Measurements from ENCODE around the gene ADAMTSL1. TPM values are rescaled to one million over a fixed set of nuclear protein-coding genes. Genes with fewer than 3 reads are reported as not detected.

Gene ADAMTSL1
- total RNA-seq, 2 donors from 2014 or later = 3.4 to 3.8 TPM

DNA sequence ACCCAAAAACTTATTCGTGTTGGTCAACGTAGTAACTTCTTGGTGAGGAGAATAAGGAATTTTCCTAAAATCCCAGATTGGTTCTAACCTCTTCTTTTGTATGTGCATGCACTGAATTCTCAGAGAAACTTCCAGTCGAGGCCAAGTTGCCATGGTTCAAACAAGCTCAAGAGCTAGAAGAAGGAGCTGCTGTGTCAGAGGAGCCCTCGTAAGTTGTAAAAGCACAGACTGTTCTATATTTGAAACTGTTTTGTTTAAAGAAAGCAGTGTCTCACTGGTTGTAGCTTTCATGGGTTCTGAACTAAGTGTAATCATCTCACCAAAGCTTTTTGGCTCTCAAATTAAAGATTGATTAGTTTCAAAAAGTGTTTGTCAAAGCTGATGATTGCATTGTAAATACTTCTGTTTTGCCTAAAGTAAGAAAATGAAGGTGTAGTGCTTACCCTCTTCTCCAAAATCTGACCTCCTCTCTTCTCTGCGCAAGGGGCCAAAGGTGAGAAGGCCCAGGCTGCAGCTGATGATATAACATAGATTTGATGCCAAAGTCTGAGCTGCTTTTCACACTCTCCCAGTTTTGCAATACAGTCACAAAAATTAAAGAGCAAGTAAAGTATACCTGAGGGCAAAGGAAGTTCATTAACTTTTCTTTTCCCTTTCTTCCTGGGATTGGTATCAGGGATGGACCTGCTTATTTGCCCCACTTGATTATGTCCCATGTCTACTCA lies 210.8 kb downstream of the ADAMTSL1 start:
- Histone ChIP-seq H3K4me1 (no peaks in the 10 kb centered on the region), H3K36me3 (no peaks in the 10 kb centered on the region), H3K4me3 (no peak overlapping the region), H3K27ac (no peak overlapping the region), H3K27me3 (no peaks in the 10 kb centered on the region), H3K9me3 (no peaks in the 10 kb centered on the region)
- no peak for DNase-seq (ENCODE audit: low spot score)
- TF ChIP-seq, protein P1, sequence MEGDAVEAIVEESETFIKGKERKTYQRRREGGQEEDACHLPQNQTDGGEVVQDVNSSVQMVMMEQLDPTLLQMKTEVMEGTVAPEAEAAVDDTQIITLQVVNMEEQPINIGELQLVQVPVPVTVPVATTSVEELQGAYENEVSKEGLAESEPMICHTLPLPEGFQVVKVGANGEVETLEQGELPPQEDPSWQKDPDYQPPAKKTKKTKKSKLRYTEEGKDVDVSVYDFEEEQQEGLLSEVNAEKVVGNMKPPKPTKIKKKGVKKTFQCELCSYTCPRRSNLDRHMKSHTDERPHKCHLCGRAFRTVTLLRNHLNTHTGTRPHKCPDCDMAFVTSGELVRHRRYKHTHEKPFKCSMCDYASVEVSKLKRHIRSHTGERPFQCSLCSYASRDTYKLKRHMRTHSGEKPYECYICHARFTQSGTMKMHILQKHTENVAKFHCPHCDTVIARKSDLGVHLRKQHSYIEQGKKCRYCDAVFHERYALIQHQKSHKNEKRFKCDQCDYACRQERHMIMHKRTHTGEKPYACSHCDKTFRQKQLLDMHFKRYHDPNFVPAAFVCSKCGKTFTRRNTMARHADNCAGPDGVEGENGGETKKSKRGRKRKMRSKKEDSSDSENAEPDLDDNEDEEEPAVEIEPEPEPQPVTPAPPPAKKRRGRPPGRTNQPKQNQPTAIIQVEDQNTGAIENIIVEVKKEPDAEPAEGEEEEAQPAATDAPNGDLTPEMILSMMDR (IDR thresholded peaks at IDR 0.05) = no peak

DNA sequence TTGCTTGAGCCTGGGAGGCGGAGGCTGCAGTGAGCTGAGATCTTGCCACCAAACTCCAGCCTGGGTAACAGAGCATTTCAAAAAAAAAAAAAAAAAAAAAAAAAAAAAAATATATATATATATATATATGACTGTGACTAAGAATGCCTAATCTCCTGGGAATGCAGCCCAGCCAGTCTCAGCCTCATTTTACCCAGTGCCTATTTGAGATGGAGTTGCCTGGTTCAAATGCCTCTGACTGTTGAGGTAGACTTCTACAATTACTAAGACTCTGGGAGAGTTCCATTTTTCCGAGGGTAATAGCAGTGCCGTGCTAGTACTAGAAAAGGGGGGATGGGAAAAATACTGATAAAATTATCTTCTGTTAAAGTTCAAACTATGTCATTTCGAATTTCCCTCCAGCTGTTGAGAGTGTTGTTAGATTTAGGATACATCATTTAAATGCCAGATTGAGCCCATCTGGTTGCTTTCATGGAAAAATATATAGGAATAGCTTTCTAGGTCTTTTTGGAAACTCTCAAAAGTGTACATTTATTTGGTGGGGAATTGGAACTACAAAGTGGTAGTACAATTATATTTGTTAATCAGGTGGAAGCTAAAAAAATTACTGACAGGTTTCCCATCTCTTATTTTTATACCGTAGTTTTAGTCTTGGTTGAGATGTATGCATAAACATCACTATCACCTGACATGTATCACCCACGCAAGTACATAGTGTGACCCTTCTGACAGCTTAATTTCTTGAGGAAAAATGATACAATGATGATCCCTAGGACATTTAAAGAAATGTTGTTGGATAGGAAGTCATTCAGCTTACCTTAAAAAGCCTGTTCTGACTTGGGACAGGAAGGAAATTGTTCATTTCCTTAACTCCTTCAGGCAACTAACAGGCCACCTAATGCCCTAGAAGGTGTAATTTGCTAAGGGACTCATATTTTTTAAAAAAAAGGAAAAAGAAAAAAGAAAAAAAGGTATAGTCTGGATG lies 214.9 kb downstream of the ADAMTSL1 start:
- DNase-seq (ENCODE audit: low spot score) = no peak
- Histone ChIP-seq H3K27me3 (no peaks in the 10 kb centered on the region), H3K4me3 (no peak overlapping the region), H3K9me3 (no peaks in the 10 kb centered on the region), H3K4me1 (no peaks in the 10 kb centered on the region), H3K27ac (no peak overlapping the region), H3K36me3 (no peaks in the 10 kb centered on the region)
- TF ChIP-seq, protein P1 (IDR thresholded peaks at IDR 0.05) = no peak

DNA sequence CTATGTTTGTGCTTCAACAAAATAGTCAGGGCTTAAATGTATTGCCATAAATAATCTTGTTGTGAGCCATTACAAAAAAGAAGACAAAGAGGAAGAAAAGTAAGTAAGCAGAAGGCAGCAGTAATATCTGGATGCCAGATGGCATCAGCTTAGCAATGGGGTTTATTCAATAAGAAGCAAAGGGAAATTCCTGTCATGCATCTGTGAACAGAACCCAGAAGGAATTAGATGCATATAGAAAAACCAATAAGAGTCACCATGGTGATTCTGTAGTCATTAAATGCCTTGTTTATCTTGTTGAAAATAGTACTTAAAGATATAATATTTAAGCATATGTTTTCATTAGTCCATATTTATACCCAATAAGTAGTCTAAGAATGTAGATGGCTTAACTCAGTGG lies 216.0 kb downstream of the ADAMTSL1 start:
- DNase-seq (ENCODE audit: low spot score) = no peak
- no peaks in the 10 kb centered on the region for H3K27me3 ChIP-seq
- peaks cover 0 to 3% of the 10 kb centered on the region in 2 donors for H3K9me3 ChIP-seq
- no peaks in the 10 kb centered on the region for H3K4me1 ChIP-seq
- no peak overlapping the region for H3K27ac ChIP-seq
- TF ChIP-seq, protein P1 (IDR thresholded peaks at IDR 0.05) = no peak
- H3K4me3 ChIP-seq = no peak overlapping the region
- no peaks in the 10 kb centered on the region for H3K36me3 ChIP-seq

DNA sequence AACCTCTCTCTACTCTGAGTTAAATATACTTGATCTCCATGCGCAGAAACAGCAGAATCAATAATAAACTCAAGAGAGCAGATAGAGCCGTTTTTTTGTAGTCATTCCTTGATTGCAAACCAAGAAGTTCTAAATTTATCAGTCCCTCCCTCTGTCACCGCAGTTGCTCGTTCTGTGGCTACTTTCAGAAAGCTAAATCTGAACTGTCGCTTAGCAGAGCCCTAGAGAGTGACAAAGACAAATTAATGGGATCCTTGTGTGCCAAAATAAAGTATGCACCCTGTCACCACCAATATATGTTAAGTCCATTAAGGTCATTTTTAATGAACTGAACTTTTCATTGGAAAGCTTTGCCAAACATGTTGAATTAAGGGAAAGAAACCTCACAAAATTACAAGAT lies 218.3 kb downstream of the ADAMTSL1 start:
- no peak for DNase-seq (ENCODE audit: low spot score)
- H3K27ac ChIP-seq = no peak overlapping the region
- no peaks in the 10 kb centered on the region for H3K4me1 ChIP-seq
- H3K9me3 ChIP-seq = peaks cover 0 to 11% of the 10 kb centered on the region in 2 donors
- H3K36me3 ChIP-seq = no peaks in the 10 kb centered on the region
- TF ChIP-seq, protein P1 (IDR thresholded peaks at IDR 0.05) = no peak
- H3K27me3 ChIP-seq = no peaks in the 10 kb centered on the region
- H3K4me3 ChIP-seq = no peak overlapping the region

DNA sequence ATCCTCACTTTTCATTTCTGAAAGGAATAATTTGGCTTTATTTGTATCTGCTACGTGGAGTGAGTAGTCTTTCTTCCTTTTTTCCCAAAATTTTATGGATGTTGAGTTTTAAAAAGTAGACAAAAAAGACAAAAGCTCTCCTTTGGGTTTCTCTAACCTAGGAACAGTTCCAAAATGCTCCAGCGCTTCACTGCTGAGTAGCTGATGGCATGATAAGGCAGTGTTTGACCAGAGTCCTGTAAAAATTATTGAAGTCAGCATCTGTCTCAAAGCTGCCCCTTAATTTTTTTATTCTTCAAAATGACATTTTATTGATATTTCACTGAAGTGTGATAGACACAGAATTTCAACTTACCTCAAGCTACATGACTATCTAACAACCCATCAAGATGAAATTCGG lies 219.0 kb downstream of the ADAMTSL1 start:
- TF ChIP-seq, protein P1 (IDR thresholded peaks at IDR 0.05) = no peak

More for the DNA sequence above, 219.0 kb downstream of the ADAMTSL1 start:
- H3K27me3 ChIP-seq = no peaks in the 10 kb centered on the region
- no peaks in the 10 kb centered on the region for H3K36me3 ChIP-seq
- no peak overlapping the region for H3K27ac ChIP-seq
- peaks cover 0 to 11% of the 10 kb centered on the region in 2 donors for H3K9me3 ChIP-seq
- H3K4me1 ChIP-seq = no peaks in the 10 kb centered on the region
- H3K4me3 ChIP-seq = no peak overlapping the region
- no peak for DNase-seq (ENCODE audit: low spot score)

Data from right atrium auricular region (tissue), 2 donors.